Astrocyte of the cerebellum (primary cell): ENCODE data around the gene HMGN4.

Source experiments
- DNase-seq: peaks from one replicate; pipeline ENCODE4 v3.0.0-alpha.2; 2011; ENCODE audit warnings: low read depth
- H3K4me3 ChIP-seq: 2 replicates; pipeline ENCODE4 v1.5.1; 2011; ENCODE audit warnings: mild to moderate bottlenecking, low read depth, low read length, moderate library complexity
- CTCF ChIP-seq: IDR thresholded peaks from 2 replicates; pipeline ENCODE4 v1.5.1; 2012; ENCODE audit warnings: low read length, low read depth, moderate library complexity, mild to moderate bottlenecking; ENCODE audit errors: missing control alignments
- in situ Hi-C: cut with HindIII; loops from 2 replicates; pipeline ENCODE4 v1.10.0; 2017; ENCODE audit warnings: low sequenced_read_pairs

The HMGN4 gene

GRCh38 chr6:26531897-26532296 is 6.3 kb upstream of the HMGN4 start:
- in situ Hi-C loops = no loop called here

GRCh38 chr6:26532699-26533531 is 5.3 kb upstream of the HMGN4 start:
- in situ Hi-C loops = no loop called here
- no peak for TF ChIP-seq CTCF
- peak overlapping the region; percentile 59 for H3K4me3 ChIP-seq
- peak; percentile 75 for DNase-seq

More at GRCh38 chr6:26531897-26532296, 6.3 kb upstream of the HMGN4 start:
- no peak overlapping the region for H3K4me3 ChIP-seq
- no peak for DNase-seq
- no peak for TF ChIP-seq CTCF

GRCh38 chr6:26533532-26533931 is 4.6 kb upstream of the HMGN4 start:
- TF ChIP-seq CTCF = no peak
- in situ Hi-C loops = no loop called here
- H3K4me3 ChIP-seq = peak overlapping the region; percentile 59
- DNase-seq = no peak

- no peak for DNase-seq
- in situ Hi-C loops = no loop called here
- no peak for TF ChIP-seq CTCF
- H3K4me3 ChIP-seq = no peak overlapping the region
Observed at GRCh38 chr6:26534681-26535465, 3.3 kb upstream of the HMGN4 start.

GRCh38 chr6:26536571-26537159 is 1.5 kb upstream of the HMGN4 start:
- in situ Hi-C loops = no loop called here
- peak overlapping the region; percentile 65 for H3K4me3 ChIP-seq
- no peak for TF ChIP-seq CTCF
- peak; percentile 55 for DNase-seq

GRCh38 chr6:26537160-26537845 is 863 bp upstream of the HMGN4 start:
- no peak for TF ChIP-seq CTCF
- in situ Hi-C loops = no loop called here
- peak overlapping the region; percentile 65 for H3K4me3 ChIP-seq
- peak; percentile 83 for DNase-seq
